Prostate gland (tissue), 2 donors: ENCODE results near the gene SPAG4. TPM values are rescaled to one million over a fixed set of nuclear protein-coding genes. Genes with fewer than 3 reads are reported as not detected.

Experiments
- DNase-seq: peaks from one replicate; pipeline ENCODE4 v3.0.0-alpha.2; 2019; ENCODE audit warnings: low spot score
- H3K27ac ChIP-seq, 2 donors: fragments of 200-600 bp; sonication (generic); 2 replicates each; pipeline ENCODE4 v1.5.1; 2017 to 2019
- H3K27me3 ChIP-seq: fragments of 200-600 bp; sonication (generic); replicated peaks from 2 replicates; pipeline ENCODE4 v1.5.1; 2019; ENCODE audit not compliant: insufficient read depth
- H3K36me3 ChIP-seq, 2 donors: fragments of 200-600 bp; sonication (generic); 1 replicate in 1 of 2; 2 replicates in 1 of 2; pipeline versions ENCODE4 v1.5.1 to v1.8.1; 2017 to 2019
- H3K4me1 ChIP-seq: fragments of 200-600 bp; sonication (generic); replicated peaks from 2 replicates; pipeline ENCODE4 v1.5.1; 2019
- H3K4me3 ChIP-seq, 2 donors: fragments of 200-600 bp; sonication (generic); 2 replicates each; pipeline ENCODE4 v1.5.1; 2017 to 2019
- H3K9me3 ChIP-seq: fragments of 200-600 bp; sonication (generic); 2 replicates; pipeline ENCODE4 v1.5.1; 2017
- CTCF ChIP-seq, 4 experiments: fragments of 200-600 bp in 2 of 4; fragments of 450-650 bp in 2 of 4; sonication (generic) in 2 of 4; IDR thresholded peaks; 1 replicate in 3 of 4; 2 replicates in 1 of 4; pipeline ENCODE4 v1.5.1; 2016 to 2019; ENCODE audit warnings: antibody characterized with exemption in 4 of 4, mild to moderate bottlenecking in 2 of 4, moderate library complexity in 2 of 4
- POLR2A ChIP-seq: fragments of 450-650 bp; IDR thresholded peaks from one replicate; pipeline ENCODE4 v1.6.1; 2016; ENCODE audit warnings: antibody characterized with exemption, mild to moderate bottlenecking
- POLR2AphosphoS5 ChIP-seq: sonication (generic); formaldehyde crosslinking; IDR thresholded peaks from one replicate; pipeline ENCODE4 v1.6.1; 2017; ENCODE audit warnings: antibody characterized with exemption
- WGBS: methylation state at CpG from one replicate; pipeline ENCODE4 v1.1.5; 2018; 5-methylcytosine and 5-hydroxymethylcytosine counted together
- intact Hi-C: fragments of 100-400 bp; cut with DNase I; formaldehyde crosslinking; loops from one replicate; pipeline ENCODE4 v1.14.2; 2022
- total RNA-seq, 2 donors: library from RNA; depleted of rRNA; stranded (reverse); fragments of >200 nt; gene quantifications; one replicate each; pipeline ENCODE4 v1.1.0, GENCODE V29; 2016

SPAG4 gene
- total RNA-seq, 2 donors from 2014 or later: 0.91 to 10.4 TPM

- 66% methylated on average over 18 of the region's 18 CpGs for WGBS
- Histone ChIP-seq H3K27me3 (no peaks in the 10 kb centered on the region), H3K4me3 (no peak overlapping the region), H3K36me3 (no peaks in the 10 kb centered on the region), H3K27ac (no peak overlapping the region), H3K4me1 (no peaks in the 10 kb centered on the region), H3K9me3 (no peaks in the 10 kb centered on the region)
- TF ChIP-seq CTCF (IDR thresholded peaks at IDR 0.05) (no peak), POLR2A (no peak), POLR2AphosphoS5 (no peak)
- intact Hi-C loops: no loop called here
- DNase-seq: no peak
Observed at GRCh38 chr20:35583636-35584560, 31.7 kb upstream of the SPAG4 start.

- no peak overlapping the region for H3K27ac ChIP-seq
- no peaks in the 10 kb centered on the region for H3K36me3 ChIP-seq
- H3K4me3 ChIP-seq: no peak overlapping the region
- intact Hi-C loops: no loop called here
- H3K4me1 ChIP-seq: no peaks in the 10 kb centered on the region
- DNase-seq: no peak
- 96% methylated on average over 6 of the region's 6 CpGs for WGBS
- no peak for TF ChIP-seq POLR2AphosphoS5
- TF ChIP-seq POLR2A: no peak
- TF ChIP-seq CTCF (IDR thresholded peaks at IDR 0.05): no peak
- no peaks in the 10 kb centered on the region for H3K27me3 ChIP-seq
- no peaks in the 10 kb centered on the region for H3K9me3 ChIP-seq
Observed at GRCh38 chr20:35586751-35587425, 28.7 kb upstream of the SPAG4 start.

GRCh38 chr20:35587436-35587835, 28.2 kb upstream of the SPAG4 start:
- Histone ChIP-seq H3K27me3 (no peaks in the 10 kb centered on the region), H3K27ac (no peak overlapping the region), H3K4me3 (no peak overlapping the region), H3K9me3 (no peaks in the 10 kb centered on the region), H3K4me1 (no peaks in the 10 kb centered on the region), H3K36me3 (no peaks in the 10 kb centered on the region)
- intact Hi-C loops: no loop called here
- TF ChIP-seq POLR2AphosphoS5 (no peak), POLR2A (no peak), CTCF (IDR thresholded peaks at IDR 0.05) (no peak)
- no peak for DNase-seq
- WGBS: 71% methylated on average over 2 of the region's 2 CpGs

- WGBS: 88% methylated on average over 14 of the region's 14 CpGs
- H3K4me1 ChIP-seq: no peaks in the 10 kb centered on the region
- no peaks in the 10 kb centered on the region for H3K9me3 ChIP-seq
- intact Hi-C loops: no loop called here
- no peak overlapping the region for H3K27ac ChIP-seq
- no peak for DNase-seq
- no peak overlapping the region for H3K4me3 ChIP-seq
- no peak for TF ChIP-seq CTCF (IDR thresholded peaks at IDR 0.05)
- TF ChIP-seq POLR2A: no peak
- no peaks in the 10 kb centered on the region for H3K36me3 ChIP-seq
- no peaks in the 10 kb centered on the region for H3K27me3 ChIP-seq
Observed at GRCh38 chr20:35588397-35588796, 27.2 kb upstream of the SPAG4 start.
